ENCODE measurements around the gene TPPP.
A peak's percentile ranks its signal among the peaks of the same experiment; 100 is the strongest.
"Not testable (repeated sequence)": the region's sequence is repeated elsewhere in the genome, so short reads cannot be mapped to it uniquely, and the experiment has no call there.

Gene TPPP

DNA sequence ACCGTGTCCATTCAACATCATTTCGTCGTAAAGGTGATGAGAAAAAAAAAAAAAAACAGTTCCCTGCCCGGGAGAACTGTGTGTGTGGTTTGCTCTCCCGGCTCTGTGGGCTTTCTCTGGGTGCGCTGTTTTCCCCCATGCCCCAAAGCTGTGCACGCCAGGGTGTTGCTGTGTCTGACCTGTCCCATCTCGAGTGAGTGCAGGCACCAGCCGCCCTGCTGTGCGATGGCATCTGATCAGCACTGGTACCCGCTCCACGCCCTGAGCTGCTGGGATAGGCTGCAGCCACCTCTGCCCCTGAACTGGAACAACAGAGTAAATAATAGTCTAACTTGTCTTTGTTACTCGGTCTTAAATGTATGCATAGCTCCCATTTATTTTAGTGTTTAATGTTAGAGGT is 47.7 kb downstream of the TPPP start:
- DNase-seq (ENCODE audit: low read depth): no peak

DNA sequence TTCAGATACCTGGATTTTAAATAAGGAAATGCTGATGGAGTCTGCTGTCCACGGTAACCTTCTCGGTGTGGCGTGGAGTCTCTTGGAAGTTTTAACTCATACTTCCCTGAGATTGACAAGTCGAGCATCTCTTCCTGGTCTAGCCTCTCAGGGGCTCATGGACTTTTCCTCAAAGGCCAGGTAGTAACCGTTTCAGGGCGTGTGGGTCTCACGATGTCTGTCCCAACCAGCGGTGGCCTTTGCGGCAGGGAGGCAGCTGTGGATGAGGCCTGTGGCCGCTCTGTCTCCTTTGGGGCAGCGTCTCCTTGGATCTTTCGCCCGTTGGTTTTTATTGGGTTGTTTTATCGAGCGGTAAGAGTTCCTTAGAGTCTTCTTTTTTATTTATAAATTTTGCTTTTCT is 48.2 kb downstream of the TPPP start:
- DNase-seq (ENCODE audit: low read depth): no peak

DNA sequence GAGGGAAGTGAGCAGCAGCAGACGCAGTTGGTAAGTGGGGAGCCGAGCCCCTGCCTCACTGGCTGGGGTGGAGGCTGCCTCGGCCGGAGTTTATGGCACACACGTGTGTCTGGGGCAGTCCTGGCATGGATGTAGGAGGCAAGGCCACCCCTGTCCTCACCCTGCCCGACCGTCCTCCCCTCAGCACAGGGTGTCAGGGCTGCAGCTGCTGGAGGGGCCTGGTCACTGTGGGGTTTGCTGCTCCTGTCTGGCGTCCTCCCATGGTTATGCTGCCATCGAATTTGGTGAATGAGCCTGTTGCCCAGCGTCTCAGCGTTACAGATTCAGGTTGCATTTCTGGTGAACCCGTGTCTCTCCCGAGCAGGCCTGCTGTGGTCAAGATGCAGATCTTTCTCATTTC is 48.6 kb downstream of the TPPP start:
- no peak for DNase-seq (ENCODE audit: low read depth)

DNA sequence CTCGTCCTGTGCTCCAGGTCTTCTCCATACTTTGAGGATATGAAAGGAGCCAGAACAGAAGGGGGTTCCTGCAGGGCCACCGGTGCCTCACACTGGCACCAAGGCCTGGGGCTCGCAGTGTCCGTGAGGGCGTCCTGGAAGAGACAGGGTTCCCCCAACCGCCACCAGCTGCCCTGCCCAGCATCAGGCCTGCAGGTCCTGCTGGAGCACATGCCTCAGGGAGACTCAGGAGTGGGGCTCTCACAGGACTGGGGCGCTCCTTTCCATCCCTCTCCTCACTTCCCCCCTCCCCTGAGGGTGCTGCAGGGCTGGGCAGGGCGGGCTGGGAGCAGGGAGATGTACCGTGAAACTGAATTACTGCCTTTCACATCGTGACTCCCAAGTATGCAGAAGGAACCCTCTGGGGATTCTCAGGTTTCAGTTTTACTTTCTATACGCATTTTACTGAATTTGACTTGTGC is 49.3 kb downstream of the TPPP start:
- DNase-seq (ENCODE audit: low read depth): no peak

DNA sequence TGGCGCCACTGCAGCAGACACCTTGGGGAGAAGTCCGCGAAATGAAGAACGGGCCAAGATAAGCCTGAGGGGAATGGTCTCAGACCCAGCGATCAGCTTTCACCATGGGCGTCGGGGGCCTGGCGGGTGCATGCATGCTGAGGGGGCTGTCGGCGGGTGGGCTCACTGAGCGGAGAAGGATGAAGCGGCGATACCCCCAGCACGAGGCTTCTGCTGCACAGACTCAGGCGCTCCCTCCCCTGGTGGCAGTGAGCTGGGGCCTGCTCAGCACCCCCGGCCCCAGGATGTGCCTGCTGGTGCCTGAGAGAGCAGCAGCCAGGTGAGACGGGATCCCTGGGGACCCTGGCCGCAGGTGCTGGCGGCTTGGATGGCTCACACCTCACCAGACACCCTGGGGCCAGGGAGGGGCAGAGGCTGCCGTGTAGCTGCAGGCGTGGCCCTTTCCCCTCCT is 49.8 kb downstream of the TPPP start:
- DNase-seq (ENCODE audit: low read depth): no peak

DNA sequence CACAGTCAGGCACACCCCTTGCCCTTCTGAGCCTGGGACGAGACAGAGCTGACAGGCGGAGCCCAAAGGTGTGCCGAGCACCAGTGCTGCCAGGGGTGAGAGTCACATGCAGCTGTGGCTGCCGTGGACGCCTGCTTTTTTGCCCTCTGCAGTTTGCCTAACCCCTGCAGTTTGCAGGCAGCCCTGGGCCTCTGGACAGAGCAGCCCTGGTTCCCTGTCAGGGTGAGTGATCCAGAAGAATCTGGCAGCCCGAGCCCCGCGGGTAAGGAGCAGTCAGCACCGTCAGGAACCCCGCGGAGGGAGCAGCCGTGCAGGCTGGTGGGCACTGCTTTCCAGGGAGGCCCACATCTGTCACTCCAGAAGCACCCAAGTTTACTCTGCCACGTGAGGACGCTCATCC is 50.7 kb downstream of the TPPP start:
- DNase-seq (ENCODE audit: low read depth): no peak

DNA sequence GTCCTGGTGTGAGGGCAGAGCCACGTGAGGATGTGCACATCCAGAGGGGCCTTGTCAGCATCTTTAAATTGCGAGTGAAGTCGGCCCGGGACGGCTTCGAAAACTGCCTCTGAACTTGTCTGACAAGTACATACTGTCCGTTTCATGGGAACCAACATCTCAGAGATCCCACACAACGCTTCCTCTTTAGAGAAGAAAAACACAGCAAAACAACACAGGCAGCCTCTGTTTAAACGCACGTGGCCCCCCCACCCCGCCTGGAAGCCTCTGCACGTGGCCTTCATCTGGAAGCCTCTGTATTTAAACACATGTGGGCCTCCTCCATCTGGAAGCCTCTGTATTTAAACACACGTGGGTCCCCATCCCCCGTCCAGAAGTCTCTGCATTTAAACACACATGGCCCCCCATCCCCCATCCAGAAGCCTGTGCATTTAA is 51.8 kb downstream of the TPPP start:
- DNase-seq (ENCODE audit: low read depth): no peak

DNA sequence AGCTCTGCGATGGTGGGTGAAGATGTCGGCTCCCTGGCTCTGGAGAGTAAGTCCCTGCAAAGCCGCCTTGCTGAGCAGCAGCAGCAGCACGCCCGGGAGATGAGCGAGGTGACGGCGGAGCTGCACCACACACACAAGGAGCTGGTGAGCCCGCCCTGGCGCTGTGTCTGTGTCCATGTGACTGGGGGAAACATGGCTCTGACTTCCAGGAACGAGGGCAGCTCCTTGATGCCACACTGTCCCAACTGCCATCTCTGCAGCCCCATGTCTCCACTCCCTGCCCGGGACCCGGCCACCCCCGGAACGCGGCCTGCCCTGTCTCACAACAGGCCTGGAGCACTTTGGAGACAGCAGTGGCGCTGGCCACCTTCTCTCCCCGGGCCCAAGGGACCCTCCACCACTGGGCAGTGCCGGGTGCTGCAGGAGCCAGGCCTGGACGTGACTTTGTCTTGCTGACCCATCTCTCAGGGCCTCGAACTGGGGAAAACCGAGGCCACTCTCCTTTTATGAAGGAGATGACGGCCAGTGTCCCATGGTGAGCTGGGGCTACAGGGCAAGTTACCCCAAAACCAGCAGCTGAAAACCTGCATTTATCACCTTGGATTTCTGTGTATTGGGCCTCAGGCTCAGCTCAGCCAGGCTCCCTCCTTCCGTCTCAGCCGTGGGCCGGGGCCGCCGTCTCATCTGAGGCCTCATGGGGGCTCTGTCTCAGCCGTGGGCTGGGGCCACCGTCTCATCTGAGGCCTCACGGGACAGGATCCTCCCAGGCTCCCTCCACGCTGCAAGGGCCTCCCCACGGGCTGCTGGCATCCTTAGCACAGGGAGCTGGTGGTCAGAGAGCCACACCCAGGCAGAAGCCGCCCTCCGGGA is 52.5 kb downstream of the TPPP start:
- no peak for DNase-seq (ENCODE audit: low read depth)

DNA sequence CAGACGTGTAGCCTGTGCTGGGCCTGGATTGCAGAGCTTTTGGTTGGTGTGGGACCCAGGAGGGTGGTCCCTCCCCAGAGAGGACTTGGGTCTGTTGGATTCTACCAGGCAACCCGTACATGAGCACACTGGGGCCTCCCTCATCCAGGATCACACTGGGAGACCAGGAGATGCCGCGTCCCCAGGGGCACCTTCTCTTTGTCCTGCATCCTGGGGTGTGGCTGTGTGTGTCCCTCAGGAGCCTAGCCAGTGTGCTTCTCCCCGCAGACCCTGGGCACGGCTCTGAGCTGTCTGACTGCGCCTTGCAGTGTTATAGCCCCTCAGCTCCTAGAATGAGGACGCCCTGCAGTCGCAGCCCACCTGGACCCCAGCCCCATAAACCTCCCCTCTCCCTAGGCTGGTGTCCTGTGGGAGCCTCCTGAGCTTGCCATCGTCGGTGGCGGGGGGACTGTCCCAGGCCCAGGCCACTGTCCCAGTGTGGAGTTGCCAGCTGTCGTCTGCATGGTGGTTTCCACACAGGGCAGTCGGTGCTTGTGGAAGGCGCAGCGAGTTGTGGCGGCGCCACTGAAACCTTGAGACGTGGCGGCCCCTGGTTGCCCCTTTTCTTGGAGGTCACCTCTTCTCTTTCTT is 53.5 kb downstream of the TPPP start:
- DNase-seq (ENCODE audit: low read depth): no peak

DNA sequence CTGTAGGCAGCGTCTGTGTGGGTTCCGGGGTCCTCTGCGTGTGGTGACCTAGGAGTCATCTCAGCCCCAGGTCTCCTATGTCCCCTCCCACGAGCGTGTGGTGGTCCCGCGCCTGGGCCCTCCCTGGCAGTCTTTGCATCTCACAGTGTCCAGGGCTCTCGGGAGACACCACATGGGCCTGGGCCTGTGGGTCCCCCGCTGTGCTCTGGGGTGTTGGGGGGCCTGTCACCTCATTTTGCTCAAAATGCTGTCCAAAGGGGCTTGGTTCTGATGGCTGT is 54.0 kb downstream of the TPPP start:
- no peak for DNase-seq (ENCODE audit: low read depth)

DNA sequence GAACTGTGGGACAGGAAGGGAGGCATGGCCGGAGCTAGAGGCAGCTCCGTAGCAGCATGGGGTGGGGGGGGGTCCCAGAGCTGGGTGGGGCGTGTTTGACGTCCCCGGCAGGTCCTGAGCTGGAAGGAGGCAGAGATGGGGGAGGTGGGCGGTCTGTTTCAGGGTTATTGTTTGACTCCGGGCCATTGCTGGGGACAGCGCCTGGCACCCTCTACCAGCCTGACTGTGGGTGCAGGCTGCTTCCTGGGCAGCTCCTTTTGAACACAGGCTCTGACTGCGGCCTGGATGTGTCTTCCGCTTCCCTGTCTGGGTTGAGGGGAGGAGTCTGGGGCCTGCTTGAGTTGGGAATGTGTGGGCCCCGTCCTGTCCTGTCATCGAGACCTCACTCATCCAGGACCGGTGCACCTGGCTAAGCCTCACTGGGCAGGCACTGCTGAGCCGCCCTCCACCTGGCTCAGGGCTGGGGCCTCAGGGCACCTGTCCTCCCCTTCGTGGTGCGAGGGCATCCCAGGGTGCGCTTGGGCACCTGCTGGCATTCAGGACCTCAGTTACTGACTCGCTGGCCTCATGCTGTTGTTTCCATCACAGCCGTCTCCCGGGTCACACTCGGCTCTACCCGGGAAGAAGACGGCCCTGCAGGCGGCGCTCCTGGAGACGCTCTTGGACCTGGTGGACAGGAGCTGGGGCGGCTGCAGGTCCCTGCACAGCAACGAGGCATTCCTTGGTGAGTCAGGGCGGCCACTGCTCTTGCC is 54.5 kb downstream of the TPPP start:
- no peak for DNase-seq (ENCODE audit: low read depth)

DNA sequence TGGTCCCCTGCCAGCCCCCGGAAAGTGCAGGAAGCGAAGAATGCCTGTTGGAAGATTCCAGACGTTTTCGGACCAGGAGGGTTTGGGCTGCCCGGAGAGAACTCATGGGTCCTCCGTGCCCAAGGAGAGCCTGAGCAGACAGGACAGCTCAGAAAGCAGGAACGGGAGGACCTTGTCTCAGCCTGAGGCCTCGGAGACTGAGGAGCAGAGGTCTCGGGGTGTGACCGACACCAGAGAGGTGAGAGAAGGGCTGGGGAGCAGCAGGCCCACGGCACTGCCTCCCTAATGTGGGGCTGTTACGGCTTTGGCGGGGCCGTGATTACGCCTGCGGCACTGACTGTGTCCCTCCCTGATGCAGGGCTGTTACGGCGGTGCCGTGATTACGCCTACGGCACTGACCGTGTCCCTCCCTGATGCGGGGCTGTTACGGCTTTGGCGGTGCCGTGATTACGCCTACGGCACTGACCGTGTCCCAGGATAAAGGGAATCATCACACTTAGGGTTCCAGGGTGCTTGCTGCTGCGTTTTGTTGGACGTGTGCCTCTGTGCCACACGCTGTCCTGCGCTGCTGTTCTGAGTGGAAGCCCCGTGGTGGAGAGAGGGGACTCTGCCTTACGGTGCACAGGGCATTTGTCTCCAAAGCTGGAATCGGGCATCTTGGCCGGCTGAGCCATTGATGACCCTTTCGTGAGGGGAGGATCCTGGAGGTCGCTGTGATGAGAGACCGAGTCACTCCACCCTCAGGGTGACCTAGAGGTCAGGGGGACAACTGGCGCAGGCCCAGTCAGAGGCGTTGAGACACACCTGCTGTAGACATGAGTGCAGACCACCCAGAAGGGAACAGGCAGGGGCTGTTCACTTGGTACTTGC is 55.3 kb downstream of the TPPP start:
- DNase-seq (ENCODE audit: low read depth): no peak

DNA sequence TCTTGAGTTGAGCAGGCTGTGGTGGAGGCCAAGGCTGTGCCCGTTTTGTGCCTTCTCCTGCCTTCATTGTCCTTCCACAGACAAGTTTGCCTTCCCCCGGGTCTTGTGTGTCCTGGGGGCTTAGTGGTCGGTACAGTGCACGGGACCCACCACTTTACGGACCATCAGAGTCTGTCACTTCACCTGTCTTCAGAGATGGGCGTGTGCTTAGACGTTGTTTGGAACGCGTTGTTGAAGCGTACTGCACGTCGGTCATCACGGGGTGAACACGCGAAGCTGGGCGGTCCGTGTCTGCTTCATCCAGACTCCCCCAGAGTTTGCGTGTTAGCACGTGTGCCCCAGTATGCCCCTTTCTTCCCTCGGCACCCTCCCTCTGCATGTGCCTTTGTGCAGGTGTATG is 56.2 kb downstream of the TPPP start:
- DNase-seq (ENCODE audit: low read depth): no peak

DNA sequence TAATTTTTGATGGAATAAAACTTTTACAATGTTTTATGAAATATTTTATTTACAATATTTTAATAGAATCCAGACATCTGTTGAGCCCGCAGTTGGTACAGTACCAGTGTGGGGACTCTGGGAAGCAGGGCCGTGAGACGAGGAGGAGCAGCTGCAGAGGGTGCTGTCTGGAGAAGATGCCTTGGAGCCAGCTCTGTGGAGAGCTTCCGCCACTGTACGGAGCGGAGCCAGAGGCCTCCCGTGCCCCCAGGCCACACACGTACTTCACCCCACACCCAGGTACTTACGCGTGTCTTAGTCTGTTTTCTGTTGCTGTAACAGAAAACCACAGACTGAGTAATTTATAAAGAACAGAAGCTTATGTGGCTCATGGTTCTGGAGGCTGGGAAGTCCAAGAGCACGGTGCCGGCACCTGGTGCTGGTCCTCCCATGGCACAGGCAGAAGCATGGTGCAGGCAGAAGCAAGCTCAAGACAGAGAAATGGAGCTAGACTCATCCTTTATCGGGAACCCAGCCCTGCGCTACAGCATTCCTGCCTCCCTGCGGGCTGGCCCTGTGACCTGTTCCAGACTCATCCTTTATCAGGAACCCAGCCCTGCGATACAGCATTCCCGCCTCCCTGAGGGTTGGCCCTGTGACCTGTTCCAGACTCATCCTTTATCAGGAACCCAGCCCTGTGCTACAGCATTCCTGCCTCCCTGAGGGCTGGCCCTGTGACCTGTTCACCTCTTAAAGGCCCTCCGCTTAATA is 57.7 kb downstream of the TPPP start:
- DNase-seq (ENCODE audit: low read depth): no peak

DNA sequence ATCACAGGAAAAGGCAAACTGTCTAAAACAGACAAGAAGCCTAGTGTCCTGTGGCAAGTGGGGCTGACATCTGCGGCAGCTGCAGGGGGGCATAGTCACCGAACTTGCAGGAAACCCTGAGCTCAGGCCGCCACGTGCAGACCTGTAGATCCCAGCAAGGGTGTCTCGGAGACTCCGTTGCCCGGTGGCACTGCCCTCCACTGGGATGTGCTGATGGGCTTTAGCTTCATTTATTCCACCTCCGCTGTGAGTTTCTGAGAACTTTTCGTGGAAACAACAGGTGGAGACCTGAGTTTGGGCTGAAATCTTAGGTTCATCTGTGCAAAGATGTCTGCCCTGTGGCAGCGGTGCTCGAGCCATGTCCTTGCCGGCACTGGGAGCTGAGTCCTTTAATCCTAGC is 59.0 kb downstream of the TPPP start:
- no peak for DNase-seq (ENCODE audit: low read depth)

DNA sequence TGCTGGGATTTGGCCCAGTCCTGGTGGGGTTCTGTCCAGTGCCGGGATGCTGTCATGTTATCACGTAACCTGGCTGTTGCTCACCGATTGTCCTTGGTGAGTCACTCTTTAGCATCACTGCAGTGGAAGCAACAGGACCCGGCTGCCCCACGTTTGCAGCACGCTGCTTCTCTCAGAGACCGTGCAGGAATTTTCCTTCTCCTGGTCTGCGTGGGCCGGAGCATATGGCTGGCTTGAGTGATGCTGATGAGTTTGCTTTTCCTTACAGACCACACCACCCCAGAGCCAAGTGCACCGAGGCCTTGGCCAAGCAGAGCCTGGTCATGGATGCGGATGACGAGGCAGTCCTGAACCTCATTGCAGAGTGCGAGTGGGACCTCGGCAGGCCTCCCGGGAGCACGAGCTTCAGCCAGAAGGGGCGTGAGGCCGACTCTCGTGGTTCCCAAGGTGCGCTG is 59.6 kb downstream of the TPPP start:
- DNase-seq (ENCODE audit: low read depth): peak; percentile 68

DNA sequence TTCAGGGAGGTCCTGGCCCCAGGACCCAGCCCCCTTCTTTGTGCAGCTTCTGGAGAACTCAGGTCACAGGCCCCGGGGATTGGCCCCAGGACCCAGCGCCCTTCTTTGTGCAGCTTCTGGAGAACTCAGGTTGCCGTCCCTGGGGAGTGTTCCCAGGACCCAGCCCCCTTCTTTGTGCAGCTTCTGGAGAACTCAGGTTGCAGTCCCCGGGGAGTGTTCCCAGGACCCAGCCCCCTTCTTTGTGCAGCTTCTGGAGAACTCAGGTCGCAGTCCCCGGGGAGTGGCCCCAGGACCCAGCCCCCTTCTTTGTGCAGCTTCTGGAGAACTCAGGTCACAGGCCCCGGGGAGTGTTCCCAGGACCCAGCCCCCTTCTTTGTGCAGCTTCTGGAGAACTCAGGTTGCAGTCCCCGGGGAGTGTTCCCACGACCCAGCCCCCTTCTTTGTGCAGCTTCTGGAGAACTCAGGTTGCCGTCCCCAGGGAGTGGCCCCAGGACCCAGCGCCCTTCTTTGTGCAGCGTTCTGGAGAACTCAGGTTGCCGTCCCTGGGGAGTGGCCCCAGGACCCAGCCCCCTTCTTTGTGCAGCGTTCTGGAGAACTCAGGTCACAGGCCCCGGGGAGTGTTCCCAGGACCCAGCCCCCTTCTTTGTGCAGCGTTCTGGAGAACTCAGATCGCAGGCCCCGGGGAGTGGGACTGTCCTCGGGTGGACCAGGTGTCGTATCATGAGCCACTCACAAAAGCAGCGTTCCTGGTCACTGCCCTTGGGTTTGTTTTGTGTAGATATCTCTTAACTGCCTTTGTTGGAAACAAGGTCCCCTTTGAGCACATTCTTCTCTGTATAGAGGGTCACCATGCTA is 64.6 kb downstream of the TPPP start:
- not testable (repeated sequence) for DNase-seq (ENCODE audit: low read depth)

DNA sequence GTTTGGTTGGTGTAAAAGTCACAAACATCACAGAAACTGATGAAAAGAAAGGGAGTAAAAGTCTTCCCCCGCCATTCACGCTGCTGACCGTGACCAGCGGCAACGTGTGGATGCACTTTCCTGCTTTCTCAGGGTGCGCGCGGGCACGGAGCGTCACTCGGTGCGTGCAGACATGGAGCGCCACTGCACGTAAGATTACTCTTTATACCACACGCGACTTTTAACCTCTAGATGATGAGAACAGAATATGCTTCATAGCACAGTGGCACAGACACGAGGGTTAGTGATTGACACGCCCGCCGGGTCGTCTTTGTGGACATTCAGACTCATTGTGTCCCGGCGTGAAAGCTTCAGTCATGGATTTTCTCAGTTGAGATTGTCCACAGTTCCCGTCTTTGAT is 65.3 kb downstream of the TPPP start:
- no peak for DNase-seq (ENCODE audit: low read depth)

DNA sequence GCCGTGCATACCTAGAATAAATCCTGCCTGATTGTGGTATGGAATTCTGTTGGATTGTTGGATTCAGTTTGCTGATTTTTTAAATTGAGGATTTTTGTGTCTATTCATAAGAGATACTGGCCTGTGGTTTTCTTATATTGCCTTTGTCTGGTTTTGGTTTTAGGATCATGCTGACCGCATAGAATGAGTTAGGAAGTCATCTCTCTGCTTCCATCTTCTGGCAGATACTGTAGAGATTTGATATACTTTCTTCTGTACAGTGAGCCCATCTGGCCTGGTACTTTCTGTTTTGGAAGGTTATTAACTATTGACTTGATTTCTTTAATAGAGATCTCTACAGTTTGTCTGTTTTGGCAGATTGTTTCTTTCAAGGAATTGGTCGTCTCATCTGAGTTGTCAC is 66.3 kb downstream of the TPPP start:
- peak; percentile 18 for DNase-seq (ENCODE audit: low read depth)

DNA sequence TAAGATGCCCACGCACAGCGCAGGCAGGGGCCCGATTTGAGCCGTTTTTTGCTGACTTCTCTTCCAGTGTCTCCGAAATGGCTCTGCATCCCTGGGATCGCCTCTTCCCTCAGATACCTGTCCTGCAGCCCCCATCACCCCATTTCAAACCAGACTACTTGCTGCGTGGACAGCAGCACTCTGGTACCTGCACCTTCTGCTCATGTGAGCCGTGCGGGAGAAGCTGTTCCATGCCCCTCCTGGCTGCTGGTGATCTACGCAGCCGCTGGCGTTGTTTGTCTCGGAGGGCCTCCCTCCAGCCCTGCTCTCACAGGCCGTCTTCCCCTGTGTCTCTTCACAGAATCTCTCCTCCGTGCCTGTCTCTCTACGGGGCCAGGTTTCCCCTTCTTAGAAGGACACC is 67.6 kb downstream of the TPPP start:
- no peak for DNase-seq (ENCODE audit: low read depth)

DNA sequence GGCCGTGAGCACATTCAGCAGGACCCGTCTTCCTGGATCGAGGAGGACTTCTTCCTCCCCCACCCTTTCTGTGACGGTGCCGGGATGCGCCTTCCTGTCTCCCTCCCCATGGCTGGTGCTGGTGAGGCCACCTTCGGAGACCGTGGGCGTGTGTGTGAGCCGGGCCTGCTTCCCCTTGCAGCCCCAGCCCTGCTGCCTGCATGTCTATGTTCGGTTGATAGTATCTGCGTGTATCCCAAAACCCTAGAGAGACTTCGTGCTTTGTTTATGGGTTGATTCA is 68.3 kb downstream of the TPPP start:
- no peak for DNase-seq (ENCODE audit: low read depth)
